ENCODE data around the gene XDH.

DNA sequence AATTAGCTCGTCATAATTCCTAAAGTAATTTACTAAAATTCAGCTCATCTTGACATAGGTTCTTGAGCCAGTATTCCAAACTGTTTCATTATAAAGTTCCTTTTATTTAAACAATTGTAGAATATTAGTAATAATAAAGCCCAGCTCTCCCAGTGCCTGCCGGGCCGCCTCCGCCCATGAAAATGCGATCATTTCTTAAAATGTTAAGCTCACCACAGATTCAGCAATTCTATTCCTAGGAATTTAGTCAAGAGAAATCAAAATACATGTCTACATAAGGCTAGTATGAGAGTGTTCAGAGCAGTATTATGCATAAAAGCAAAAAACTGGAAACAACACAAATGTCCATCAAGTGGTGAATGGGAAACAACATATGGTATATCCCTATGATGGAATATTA lies 52.0 kb downstream of the XDH start:
- TF ChIP-seq, protein P1, sequence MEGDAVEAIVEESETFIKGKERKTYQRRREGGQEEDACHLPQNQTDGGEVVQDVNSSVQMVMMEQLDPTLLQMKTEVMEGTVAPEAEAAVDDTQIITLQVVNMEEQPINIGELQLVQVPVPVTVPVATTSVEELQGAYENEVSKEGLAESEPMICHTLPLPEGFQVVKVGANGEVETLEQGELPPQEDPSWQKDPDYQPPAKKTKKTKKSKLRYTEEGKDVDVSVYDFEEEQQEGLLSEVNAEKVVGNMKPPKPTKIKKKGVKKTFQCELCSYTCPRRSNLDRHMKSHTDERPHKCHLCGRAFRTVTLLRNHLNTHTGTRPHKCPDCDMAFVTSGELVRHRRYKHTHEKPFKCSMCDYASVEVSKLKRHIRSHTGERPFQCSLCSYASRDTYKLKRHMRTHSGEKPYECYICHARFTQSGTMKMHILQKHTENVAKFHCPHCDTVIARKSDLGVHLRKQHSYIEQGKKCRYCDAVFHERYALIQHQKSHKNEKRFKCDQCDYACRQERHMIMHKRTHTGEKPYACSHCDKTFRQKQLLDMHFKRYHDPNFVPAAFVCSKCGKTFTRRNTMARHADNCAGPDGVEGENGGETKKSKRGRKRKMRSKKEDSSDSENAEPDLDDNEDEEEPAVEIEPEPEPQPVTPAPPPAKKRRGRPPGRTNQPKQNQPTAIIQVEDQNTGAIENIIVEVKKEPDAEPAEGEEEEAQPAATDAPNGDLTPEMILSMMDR (IDR thresholded peaks at IDR 0.05): no peak
- no peak for TF ChIP-seq POLR2A (IDR thresholded peaks at IDR 0.05)
- TF ChIP-seq EP300 (IDR thresholded peaks at IDR 0.05): no peak

All from ovary (tissue), 3 donors.